SK-N-SH treated with all-trans-retinoic acid at 6 μM for 48 hours (cell line): ENCODE results near the gene MKRN1.

Experiments
- ATAC-seq: fragments of 200-7000 bp; cut with Tn5 transposase; 3 replicates; pipeline ENCODE4 v1.9.1; 2020; ENCODE audit warnings: mild to moderate bottlenecking, moderate library complexity
- BACH2 ChIP-seq: fragments of 250-450 bp; sonication (Bioruptor Pico); IDR thresholded peaks from 2 replicates; pipeline ENCODE4 v1.9.0; 2021; ENCODE audit warnings: mild to moderate bottlenecking, borderline replicate concordance
- CSDC2 ChIP-seq: fragments of 250-450 bp; sonication (Bioruptor Pico); IDR thresholded peaks from 2 replicates; pipeline ENCODE4 v1.5.0; 2020; ENCODE audit warnings: mild to moderate bottlenecking, moderate library complexity
- ISL1 ChIP-seq: fragments of 250-450 bp; sonication (Bioruptor Pico); IDR thresholded peaks from 2 replicates; pipeline ENCODE4 v2.1.2; 2022; ENCODE audit warnings: mild to moderate bottlenecking, moderate library complexity
- OSR1 ChIP-seq: fragments of 250-450 bp; sonication (Bioruptor Pico); IDR thresholded peaks from 2 replicates; pipeline ENCODE4 v1.8.0; 2022; ENCODE audit warnings: moderate library complexity, mild to moderate bottlenecking, inconsistent platforms
- PPARA ChIP-seq: fragments of 250-450 bp; sonication (Bioruptor Pico); IDR thresholded peaks from 2 replicates; pipeline ENCODE4 v1.5.0; 2020; ENCODE audit warnings: mild to moderate bottlenecking, borderline replicate concordance
- RARB ChIP-seq: fragments of 250-450 bp; sonication (Bioruptor Pico); IDR thresholded peaks from 2 replicates; pipeline ENCODE4 v1.8.0; 2021; ENCODE audit warnings: mild to moderate bottlenecking, moderate library complexity
- TCF4 ChIP-seq: fragments of 250-450 bp; sonication (Bioruptor Pico); IDR thresholded peaks from 2 replicates; pipeline ENCODE4 v1.8.0; 2021; ENCODE audit warnings: mild to moderate bottlenecking, moderate library complexity, borderline replicate concordance
- ZC3H10 ChIP-seq: fragments of 250-450 bp; sonication (Bioruptor Pico); IDR thresholded peaks from 2 replicates; pipeline ENCODE4 v1.5.1; 2021; ENCODE audit warnings: mild to moderate bottlenecking, moderate library complexity
- ZFP3 ChIP-seq: fragments of 250-450 bp; sonication (Bioruptor Pico); IDR thresholded peaks from 2 replicates; pipeline ENCODE4 v1.5.0; 2020; ENCODE audit warnings: mild to moderate bottlenecking, moderate library complexity
- ZFP30 ChIP-seq: fragments of 450-650 bp; formaldehyde crosslinking; IDR thresholded peaks from 2 replicates; pipeline ENCODE4 v1.5.0; 2022; ENCODE audit warnings: mild to moderate bottlenecking, moderate library complexity
- ZNF565 ChIP-seq: fragments of 450-650 bp; formaldehyde crosslinking; conservative IDR thresholded peaks from 2 replicates; pipeline ENCODE4 v1.5.0; 2020; ENCODE audit warnings: low read depth, mild to moderate bottlenecking, moderate library complexity
- ZNF70 ChIP-seq: fragments of 450-650 bp; formaldehyde crosslinking; IDR thresholded peaks from 2 replicates; pipeline ENCODE4 v1.5.0; 2020; ENCODE audit warnings: mild to moderate bottlenecking, moderate library complexity
- ZNF8 ChIP-seq: fragments of 450-650 bp; formaldehyde crosslinking; IDR thresholded peaks from 2 replicates; pipeline ENCODE4 v1.5.0; 2020; ENCODE audit warnings: mild to moderate bottlenecking, moderate library complexity
- TF ChIP-seq, protein P1 (sequence below): fragments of 250-450 bp; sonication (Bioruptor Pico); IDR thresholded peaks from 2 replicates; pipeline ENCODE4 v1.5.0; 2020; ENCODE audit warnings: mild to moderate bottlenecking, moderate library complexity
- TF ChIP-seq, protein P2 (sequence below): fragments of 250-450 bp; sonication (Bioruptor Pico); IDR thresholded peaks from 2 replicates; pipeline ENCODE4 v1.5.1; 2021; ENCODE audit warnings: mild to moderate bottlenecking, moderate library complexity
- TF ChIP-seq, protein P3 (sequence below): fragments of 250-450 bp; sonication (Bioruptor Pico); IDR thresholded peaks from 2 replicates; pipeline ENCODE4 v1.8.0; 2020; ENCODE audit warnings: mild to moderate bottlenecking, moderate library complexity, borderline replicate concordance

The MKRN1 gene, protein sequence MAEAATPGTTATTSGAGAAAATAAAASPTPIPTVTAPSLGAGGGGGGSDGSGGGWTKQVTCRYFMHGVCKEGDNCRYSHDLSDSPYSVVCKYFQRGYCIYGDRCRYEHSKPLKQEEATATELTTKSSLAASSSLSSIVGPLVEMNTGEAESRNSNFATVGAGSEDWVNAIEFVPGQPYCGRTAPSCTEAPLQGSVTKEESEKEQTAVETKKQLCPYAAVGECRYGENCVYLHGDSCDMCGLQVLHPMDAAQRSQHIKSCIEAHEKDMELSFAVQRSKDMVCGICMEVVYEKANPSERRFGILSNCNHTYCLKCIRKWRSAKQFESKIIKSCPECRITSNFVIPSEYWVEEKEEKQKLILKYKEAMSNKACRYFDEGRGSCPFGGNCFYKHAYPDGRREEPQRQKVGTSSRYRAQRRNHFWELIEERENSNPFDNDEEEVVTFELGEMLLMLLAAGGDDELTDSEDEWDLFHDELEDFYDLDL

DNA sequence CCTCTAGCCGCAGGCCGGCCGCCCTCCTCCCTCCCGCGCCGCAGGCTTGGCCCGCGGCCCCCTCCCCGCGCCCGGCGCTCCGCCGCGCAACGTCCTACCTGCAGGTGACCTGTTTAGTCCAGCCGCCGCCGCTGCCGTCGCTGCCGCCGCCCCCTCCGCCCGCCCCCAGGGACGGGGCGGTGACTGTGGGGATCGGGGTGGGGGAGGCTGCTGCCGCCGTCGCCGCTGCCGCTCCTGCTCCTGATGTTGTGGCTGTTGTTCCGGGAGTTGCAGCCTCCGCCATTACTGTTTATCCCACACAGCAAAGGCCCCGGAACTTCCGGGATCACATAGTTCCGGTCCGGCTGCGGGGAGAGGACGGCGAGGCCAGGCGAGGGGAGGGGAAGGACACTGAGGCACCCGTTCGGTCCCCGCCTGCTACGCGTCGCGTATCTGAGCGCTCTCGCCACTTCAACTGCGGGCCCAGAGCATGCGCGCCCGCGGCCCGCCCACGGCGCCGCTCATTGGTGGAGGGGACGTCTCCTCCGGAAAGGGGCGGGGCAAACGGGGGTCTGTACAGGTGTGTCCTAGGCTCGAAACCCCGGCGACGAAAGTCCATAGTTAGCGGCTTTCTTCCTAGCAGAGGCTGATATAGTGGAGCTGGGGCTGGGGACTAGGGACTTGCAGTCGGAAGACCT, at the start of gene MKRN1:
Gene MKRN1, minus strand, starts transcription at position 444 of the 677 bp plus-strand sequence. Its CDS starts 161 bp downstream, at position 283.
- peak; percentile 96 for ATAC-seq
- TF ChIP-seq ZNF70 (CRISPR knock-in tag) (peak; percentile 74; the same call in 1 of the 2 replicates), PPARA (CRISPR knock-in tag) (no peak)
- TF ChIP-seq, all 23 proteins: peak for 1

DNA sequence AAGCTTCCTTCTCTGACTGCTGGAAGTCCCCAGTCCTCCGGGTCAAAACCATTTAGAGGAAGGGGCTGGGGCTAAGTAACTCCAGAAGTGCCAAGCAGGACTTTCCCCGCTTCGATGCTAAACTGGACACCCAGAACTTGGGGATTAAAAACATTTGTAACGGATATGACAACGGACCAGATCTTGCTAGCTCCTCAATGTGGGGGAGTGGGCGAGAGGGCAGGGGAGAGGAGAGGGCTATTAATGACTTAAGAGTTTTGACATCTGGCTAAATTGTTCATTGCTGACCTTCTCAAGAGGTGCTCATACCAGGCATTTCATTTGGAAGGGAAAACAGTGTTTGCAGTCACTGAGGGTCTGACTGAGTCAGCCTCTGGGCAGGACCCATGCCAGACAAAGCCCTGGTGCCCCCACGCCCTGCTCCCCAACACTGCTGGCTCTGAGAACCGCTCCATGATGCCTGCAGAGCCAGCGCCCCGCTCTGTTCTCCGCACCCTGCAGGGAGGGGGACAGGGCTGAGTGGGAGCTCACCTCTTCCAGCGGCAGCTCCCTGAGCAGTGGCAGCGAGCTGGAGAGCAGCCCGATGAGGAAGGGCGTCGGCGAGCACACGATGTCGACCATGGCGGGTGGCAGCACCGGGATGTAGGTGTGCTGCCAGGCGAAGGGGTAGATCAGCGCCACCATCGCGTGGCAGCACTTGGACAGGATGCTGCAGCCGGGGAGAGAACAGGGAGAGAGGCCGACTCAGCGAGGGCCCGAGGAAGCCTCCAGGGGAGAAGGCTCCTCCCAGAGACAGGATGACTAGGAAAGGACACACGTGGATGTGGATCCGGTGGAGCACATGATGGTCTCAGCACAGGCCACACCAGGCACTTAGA, 47.7 kb upstream of the MKRN1 start:
- peak; percentile 41 for ATAC-seq
- TF ChIP-seq, protein P1, sequence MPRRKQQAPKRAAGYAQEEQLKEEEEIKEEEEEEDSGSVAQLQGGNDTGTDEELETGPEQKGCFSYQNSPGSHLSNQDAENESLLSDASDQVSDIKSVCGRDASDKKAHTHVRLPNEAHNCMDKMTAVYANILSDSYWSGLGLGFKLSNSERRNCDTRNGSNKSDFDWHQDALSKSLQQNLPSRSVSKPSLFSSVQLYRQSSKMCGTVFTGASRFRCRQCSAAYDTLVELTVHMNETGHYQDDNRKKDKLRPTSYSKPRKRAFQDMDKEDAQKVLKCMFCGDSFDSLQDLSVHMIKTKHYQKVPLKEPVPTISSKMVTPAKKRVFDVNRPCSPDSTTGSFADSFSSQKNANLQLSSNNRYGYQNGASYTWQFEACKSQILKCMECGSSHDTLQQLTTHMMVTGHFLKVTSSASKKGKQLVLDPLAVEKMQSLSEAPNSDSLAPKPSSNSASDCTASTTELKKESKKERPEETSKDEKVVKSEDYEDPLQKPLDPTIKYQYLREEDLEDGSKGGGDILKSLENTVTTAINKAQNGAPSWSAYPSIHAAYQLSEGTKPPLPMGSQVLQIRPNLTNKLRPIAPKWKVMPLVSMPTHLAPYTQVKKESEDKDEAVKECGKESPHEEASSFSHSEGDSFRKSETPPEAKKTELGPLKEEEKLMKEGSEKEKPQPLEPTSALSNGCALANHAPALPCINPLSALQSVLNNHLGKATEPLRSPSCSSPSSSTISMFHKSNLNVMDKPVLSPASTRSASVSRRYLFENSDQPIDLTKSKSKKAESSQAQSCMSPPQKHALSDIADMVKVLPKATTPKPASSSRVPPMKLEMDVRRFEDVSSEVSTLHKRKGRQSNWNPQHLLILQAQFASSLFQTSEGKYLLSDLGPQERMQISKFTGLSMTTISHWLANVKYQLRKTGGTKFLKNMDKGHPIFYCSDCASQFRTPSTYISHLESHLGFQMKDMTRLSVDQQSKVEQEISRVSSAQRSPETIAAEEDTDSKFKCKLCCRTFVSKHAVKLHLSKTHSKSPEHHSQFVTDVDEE (CRISPR knock-in tag), result no peak
- TF ChIP-seq ZNF70 (CRISPR knock-in tag) (no peak), BACH2 (CRISPR knock-in tag) (no peak), ZC3H10 (CRISPR knock-in tag) (no peak), RARB (CRISPR knock-in tag) (no peak), ZNF565 (CRISPR knock-in tag) (no peak), ISL1 (CRISPR knock-in tag) (no peak), ZFP3 (CRISPR knock-in tag) (no peak), CSDC2 (CRISPR knock-in tag) (no peak), PPARA (CRISPR knock-in tag) (no peak), ZNF8 (CRISPR knock-in tag) (no peak)
- TF ChIP-seq, protein P2, sequence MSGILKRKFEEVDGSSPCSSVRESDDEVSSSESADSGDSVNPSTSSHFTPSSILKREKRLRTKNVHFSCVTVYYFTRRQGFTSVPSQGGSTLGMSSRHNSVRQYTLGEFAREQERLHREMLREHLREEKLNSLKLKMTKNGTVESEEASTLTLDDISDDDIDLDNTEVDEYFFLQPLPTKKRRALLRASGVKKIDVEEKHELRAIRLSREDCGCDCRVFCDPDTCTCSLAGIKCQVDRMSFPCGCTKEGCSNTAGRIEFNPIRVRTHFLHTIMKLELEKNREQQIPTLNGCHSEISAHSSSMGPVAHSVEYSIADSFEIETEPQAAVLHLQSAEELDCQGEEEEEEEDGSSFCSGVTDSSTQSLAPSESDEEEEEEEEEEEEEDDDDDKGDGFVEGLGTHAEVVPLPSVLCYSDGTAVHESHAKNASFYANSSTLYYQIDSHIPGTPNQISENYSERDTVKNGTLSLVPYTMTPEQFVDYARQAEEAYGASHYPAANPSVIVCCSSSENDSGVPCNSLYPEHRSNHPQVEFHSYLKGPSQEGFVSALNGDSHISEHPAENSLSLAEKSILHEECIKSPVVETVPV (CRISPR knock-in tag), result no peak

DNA sequence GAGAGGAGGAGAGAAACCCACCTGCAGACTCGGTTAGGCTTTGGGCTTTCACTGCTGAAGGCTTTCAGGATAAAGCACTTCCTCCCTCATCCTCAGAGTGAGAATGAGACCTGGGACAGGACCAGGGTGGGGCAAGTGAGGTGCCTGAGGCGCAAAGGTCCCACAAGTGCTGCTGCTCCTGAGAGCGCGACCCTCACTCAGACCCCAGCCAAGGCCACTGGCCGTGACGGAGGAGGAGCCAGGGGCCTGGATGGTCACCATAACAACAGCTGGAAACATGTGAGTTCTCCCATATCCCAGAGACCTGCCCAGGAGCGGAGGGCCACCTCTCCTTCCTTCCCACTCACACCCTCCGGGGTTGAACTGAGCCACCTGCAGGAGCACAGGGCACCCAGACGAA, 46.9 kb upstream of the MKRN1 start:
- no peak for ATAC-seq

More for the DNA sequence above, 46.9 kb upstream of the MKRN1 start:
- TF ChIP-seq ISL1 (CRISPR knock-in tag) (no peak), TCF4 (no peak), ZC3H10 (CRISPR knock-in tag) (no peak), ZFP3 (CRISPR knock-in tag) (no peak), RARB (CRISPR knock-in tag) (no peak), ZFP30 (CRISPR knock-in tag) (no peak), CSDC2 (CRISPR knock-in tag) (no peak), ZNF8 (CRISPR knock-in tag) (no peak), OSR1 (CRISPR knock-in tag) (no peak)
- TF ChIP-seq, protein P1 (CRISPR knock-in tag), result no peak
- TF ChIP-seq, protein P3, sequence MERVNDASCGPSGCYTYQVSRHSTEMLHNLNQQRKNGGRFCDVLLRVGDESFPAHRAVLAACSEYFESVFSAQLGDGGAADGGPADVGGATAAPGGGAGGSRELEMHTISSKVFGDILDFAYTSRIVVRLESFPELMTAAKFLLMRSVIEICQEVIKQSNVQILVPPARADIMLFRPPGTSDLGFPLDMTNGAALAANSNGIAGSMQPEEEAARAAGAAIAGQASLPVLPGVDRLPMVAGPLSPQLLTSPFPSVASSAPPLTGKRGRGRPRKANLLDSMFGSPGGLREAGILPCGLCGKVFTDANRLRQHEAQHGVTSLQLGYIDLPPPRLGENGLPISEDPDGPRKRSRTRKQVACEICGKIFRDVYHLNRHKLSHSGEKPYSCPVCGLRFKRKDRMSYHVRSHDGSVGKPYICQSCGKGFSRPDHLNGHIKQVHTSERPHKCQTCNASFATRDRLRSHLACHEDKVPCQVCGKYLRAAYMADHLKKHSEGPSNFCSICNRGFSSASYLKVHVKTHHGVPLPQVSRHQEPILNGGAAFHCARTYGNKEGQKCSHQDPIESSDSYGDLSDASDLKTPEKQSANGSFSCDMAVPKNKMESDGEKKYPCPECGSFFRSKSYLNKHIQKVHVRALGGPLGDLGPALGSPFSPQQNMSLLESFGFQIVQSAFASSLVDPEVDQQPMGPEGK, result no peak
